GM12878 (cell line): ENCODE results near the gene PATJ. TPM values are rescaled to one million over a fixed set of nuclear protein-coding genes. Genes with fewer than 3 reads are reported as not detected.
"Not testable (repeated sequence)": the region's sequence is repeated elsewhere in the genome, so short reads cannot be mapped to it uniquely, and the experiment has no call there.

Source experiments
- ATAC-seq: fragments of 200-7000 bp; cut with Tn5 transposase; 3 replicates; pipeline ENCODE4 v1.9.1; 2020; ENCODE audit warnings: mild to moderate bottlenecking, moderate library complexity
- BruUV-seq: library from RNA; stranded (reverse); fragments of 400-500 nt; replicated peaks from 2 replicates; lab custom pipeline; 2021; lab: Mats Ljungman, UMichigan
- CTCF ChIA-PET: fragments of 300-600 bp; sonication (Branson Sonifier 250); formaldehyde crosslinking; extraction: SDS; loops from one replicate; lab custom pipeline; 2021; ENCODE audit warnings: inconsistent platforms; lab: Yijun Ruan, JAX
- POLR2A ChIA-PET: fragments of 350-600 bp; formaldehyde crosslinking; extraction: SDS; loops from one replicate; lab custom pipeline; 2021; ENCODE audit warnings: inconsistent platforms; lab: Charles Lee
- RAD21 ChIA-PET: fragments of 300-600 bp; sonication (Branson Sonifier 250); formaldehyde crosslinking; loops from one replicate; lab custom pipeline; 2023; ENCODE audit warnings: antibody characterized with exemption; ENCODE audit not compliant: unreplicated experiment; lab: Charles Lee
- SMC1A ChIA-PET: fragments of 300-600 bp; sonication (Branson Sonifier 250); formaldehyde crosslinking; loops from one replicate; lab custom pipeline; 2023; ENCODE audit not compliant: unreplicated experiment, uncharacterized antibody; lab: Charles Lee
- DNase-seq: peaks from one replicate; pipeline ENCODE4 v3.0.0-alpha.2; 2011; ENCODE audit warnings: low read depth, low spot score
- FAIRE-seq: peaks from 3 replicates; lab custom pipeline; 2011; peaks lifted over from hg19 to GRCh38; lab: Jason Lieb, UNC
- H2AFZ ChIP-seq: 2 replicates; pipeline ENCODE4 v1.6.0; 2011; ENCODE audit warnings: low read depth, low read length, control low read depth; ENCODE audit not compliant: control insufficient read depth
- H3K27ac ChIP-seq: 2 replicates; pipeline ENCODE4 v1.5.1; 2011; ENCODE audit warnings: control low read depth; ENCODE audit not compliant: control insufficient read depth, insufficient read depth
- H3K27me3 ChIP-seq, 2 experiments: replicated peaks in 1 of 2; 2 replicates each; pipeline versions ENCODE4 v1.6.0 to v1.6.1; 2011; ENCODE audit warnings: low read length in 1 of 2; ENCODE audit not compliant: control insufficient read depth in 2 of 2, insufficient read depth in 2 of 2
- H3K36me3 ChIP-seq, 2 experiments: 2 replicates each; pipeline ENCODE4 v1.5.1; 2011; ENCODE audit warnings: low read length in 1 of 2; ENCODE audit not compliant: control insufficient read depth in 2 of 2, insufficient read depth in 2 of 2
- H3K4me1 ChIP-seq: 2 replicates; pipeline ENCODE4 v1.6.1; 2011; ENCODE audit warnings: mild to moderate bottlenecking, low read length, moderate library complexity, mixed read lengths; ENCODE audit not compliant: control insufficient read depth, insufficient read depth
- H3K4me2 ChIP-seq: 2 replicates; pipeline ENCODE4 v1.6.0; 2011; ENCODE audit warnings: control low read depth; ENCODE audit not compliant: control insufficient read depth, insufficient read depth
- H3K4me3 ChIP-seq: fragments of 200-600 bp; sonication (generic); 2 replicates; pipeline ENCODE4 v1.5.1; 2016
- H3K79me2 ChIP-seq: 2 replicates; pipeline ENCODE4 v1.6.0; 2011; ENCODE audit warnings: low read length; ENCODE audit not compliant: control insufficient read depth, insufficient read depth
- H3K9ac ChIP-seq: 2 replicates; pipeline ENCODE4 v1.8.0; 2011; ENCODE audit warnings: low read length, control low read depth, mixed read lengths; ENCODE audit not compliant: control insufficient read depth, insufficient read depth
- H3K9me3 ChIP-seq: replicated peaks from 3 replicates; pipeline ENCODE4 v1.5.1; 2011; ENCODE audit warnings: mild to moderate bottlenecking, low read length; ENCODE audit not compliant: control insufficient read depth, insufficient read depth
- H4K20me1 ChIP-seq: 2 replicates; pipeline ENCODE4 v1.6.0; 2011; ENCODE audit not compliant: control insufficient read depth, insufficient read depth
- ATF7 ChIP-seq: fragments of 450-650 bp; IDR thresholded peaks from 2 replicates; pipeline ENCODE4 v1.6.1; 2016; ENCODE audit warnings: low read depth, mild to moderate bottlenecking
- CBX5 ChIP-seq: sonication (generic); IDR thresholded peaks from 2 replicates; pipeline ENCODE4 v1.6.1; 2016; ENCODE audit warnings: low read depth, moderate library complexity, mild to moderate bottlenecking, inconsistent platforms
- EP300 ChIP-seq, 2 experiments: fragments of 150-350 bp in 1 of 2; IDR thresholded peaks; 2 replicates each; pipeline ENCODE4 v1.6.1; 2011 to 2012; ENCODE audit warnings: low read depth in 2 of 2, low read length in 2 of 2, borderline replicate concordance in 1 of 2, improper control_type of control experiment in 1 of 2, inconsistent platforms in 1 of 2; ENCODE audit not compliant: control insufficient read depth in 1 of 2
- ESRRA ChIP-seq: IDR thresholded peaks from 2 replicates; pipeline ENCODE4 v1.6.1; 2012; ENCODE audit warnings: mild to moderate bottlenecking, low read length, improper control_type of control experiment
- HSF1 ChIP-seq: fragments of 150-350 bp; IDR thresholded peaks from 2 replicates; pipeline ENCODE4 v1.6.1; 2014; ENCODE audit warnings: mild to moderate bottlenecking, low read depth, low read length
- MXI1 ChIP-seq: fragments of 150-350 bp; IDR thresholded peaks from 2 replicates; pipeline ENCODE4 v1.6.1; 2011; ENCODE audit warnings: low read depth, mild to moderate bottlenecking, inconsistent platforms, low read length, improper control_type of control experiment
- NRF1 ChIP-seq: conservative IDR thresholded peaks from 2 replicates; pipeline ENCODE4 v1.6.1; 2011; ENCODE audit warnings: mild to moderate bottlenecking, low read depth, low read length, improper control_type of control experiment
- PAX5 ChIP-seq: IDR thresholded peaks from 2 replicates; pipeline ENCODE4 v1.6.1; 2011; ENCODE audit warnings: low read depth, low read length, borderline replicate concordance
- SMAD5 ChIP-seq: IDR thresholded peaks from 2 replicates; pipeline ENCODE4 v1.6.1; 2016; ENCODE audit warnings: antibody characterized with exemption, low read depth
- SMARCA5 ChIP-seq: fragments of 450-650 bp; IDR thresholded peaks from 2 replicates; pipeline ENCODE4 v1.6.1; 2017; ENCODE audit warnings: mild to moderate bottlenecking
- SREBF2 ChIP-seq: IDR thresholded peaks from 2 replicates; pipeline ENCODE4 v1.6.1; 2012; ENCODE audit warnings: mild to moderate bottlenecking, low read length
- TCF7 ChIP-seq: IDR thresholded peaks from 2 replicates; pipeline ENCODE4 v1.6.1; 2014; ENCODE audit warnings: antibody characterized with exemption, borderline replicate concordance
- ZNF217 ChIP-seq: fragments of 450-650 bp; IDR thresholded peaks from 2 replicates; pipeline ENCODE4 v1.6.1; 2017; ENCODE audit warnings: antibody characterized with exemption, mild to moderate bottlenecking
- ZNF622 ChIP-seq: fragments of 450-650 bp; IDR thresholded peaks from 2 replicates; pipeline ENCODE4 v1.6.1; 2017; ENCODE audit warnings: mild to moderate bottlenecking, inconsistent platforms
- WGBS: methylation state at CpG from one replicate; pipeline ENCODE4 v1.1.6; 2016; ENCODE audit warnings: low lambda C conversion rate; ENCODE audit not compliant: insufficient replicate concordance, insufficient coverage; ENCODE audit errors: missing lambda C conversion rate; 5-methylcytosine and 5-hydroxymethylcytosine counted together
- in situ Hi-C: fragments of 300-500 bp; cut with MboI; formaldehyde crosslinking; loops from 9 replicates; pipeline ENCODE4 v1.14.3; 2018; ENCODE audit warnings: mixed read lengths
- intact Hi-C: fragments of 100-400 bp; cut with micrococcal nuclease; formaldehyde crosslinking; loops from one replicate; pipeline ENCODE4 v1.14.2; 2022; ENCODE audit not compliant: unreplicated experiment
- polyA plus RNA-seq, 11 experiments: library from polyadenylated mRNA; depleted of rRNA in 4 of 11; unstranded in 6 of 11; stranded (reverse) in 5 of 11; fragments of >200 nt; fragmentation: Nextera tagmentation in 4 of 11; fragmentation: Illumina TruSeq in 1 of 11; extraction: Ambion mirVana in 4 of 11; extraction: Trizol in 1 of 11; gene quantifications; 1 replicate in 1 of 11; 2 replicates in 10 of 11; pipeline versions ENCODE4 v1.2.1 to v1.2.3, GENCODE V29; 2011 to 2016; ENCODE audit warnings: inconsistent platforms in 2 of 11, missing spikeins in 2 of 11, low read depth in 1 of 11
- total RNA-seq, 4 experiments: library from RNA; depleted of rRNA in 3 of 4; stranded (reverse); fragments of >200 nt in 3 of 4; fragmentation: Illumina TruSeq in 1 of 4; extraction: Trizol in 1 of 4; gene quantifications; 2 replicates each; pipeline versions ENCODE4 v1.2.1 to v1.2.3, GENCODE V29; 2013 to 2021
- TF ChIP-seq, protein P1 (sequence below): IDR thresholded peaks from 2 replicates; pipeline ENCODE4 v1.6.1; 2011; ENCODE audit warnings: low read depth, low read length, improper control_type of control experiment, borderline replicate concordance

Gene PATJ
- total and polyA plus RNA-seq, 10 of the 15 experiments (the other 5 are each of a cell fraction or from before 2014, with no cell fraction given) = 2.8 to 13.9 (median 6.9) TPM

DNA sequence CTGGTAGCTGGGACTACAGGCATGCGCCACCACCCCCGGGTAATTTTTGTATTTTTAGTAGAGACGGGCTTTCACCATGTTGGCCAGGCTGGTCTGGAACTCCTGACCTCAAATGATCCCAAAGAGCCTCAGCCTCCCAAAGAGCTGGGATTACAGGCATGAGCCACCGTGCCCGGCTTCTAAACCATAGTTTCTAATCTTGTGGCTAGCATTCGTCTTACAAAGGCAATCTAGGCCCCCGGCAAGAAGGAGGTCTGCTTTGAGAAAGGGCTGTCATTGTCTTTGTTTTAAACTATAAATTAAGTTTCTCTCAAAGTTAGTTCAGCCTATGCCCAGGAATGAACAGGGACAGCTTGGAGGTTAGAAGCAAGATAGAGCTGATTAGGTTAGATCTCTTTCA is 442.1 kb downstream of the PATJ start (continued):
- TF ChIP-seq SMARCA5 = no peak

DNA sequence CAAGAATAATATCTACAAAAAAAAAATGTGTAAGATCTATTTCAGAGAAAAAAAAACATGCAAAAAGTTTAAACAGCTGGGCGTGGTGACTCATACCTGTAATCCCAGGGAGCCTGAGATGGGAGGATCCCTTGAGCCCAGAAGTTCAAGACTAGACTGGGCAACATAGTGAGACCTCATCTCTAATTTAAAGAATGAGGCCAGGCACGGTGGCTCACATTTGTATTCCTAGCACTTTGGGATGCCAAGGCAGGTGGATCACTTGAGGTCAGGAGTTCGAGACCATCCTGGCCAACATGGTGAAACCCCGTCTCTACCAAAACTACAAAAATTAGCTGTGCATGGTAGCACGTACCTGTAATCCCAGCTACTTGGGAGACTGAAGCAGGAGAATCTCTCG is 443.0 kb downstream of the PATJ start:
- H3K9me3 ChIP-seq, H3K4me3 ChIP-seq, ATAC-seq, H4K20me1 ChIP-seq, intact Hi-C loops, H3K36me3 ChIP-seq, H2AFZ ChIP-seq, BruUV-seq, H3K27ac ChIP-seq, H3K27me3 ChIP-seq, H3K79me2 ChIP-seq, H3K4me1 ChIP-seq, POLR2A ChIA-PET, H3K4me2 ChIP-seq, DNase-seq, in situ Hi-C loops, FAIRE-seq, H3K9ac ChIP-seq: not testable (repeated sequence)
- SMC1A ChIA-PET = interaction anchor here (0.6 kb wide), 2 partner anchors 67 to 224 kb away, joined by 3 to 4 read pairs; no protein-coding TSS in a partner anchor
- RAD21 ChIA-PET = interaction anchor here (1.0 kb wide), 1 partner anchor 11 kb away, joined by 3 read pairs; no protein-coding TSS in a partner anchor
- 22% methylated on average over 6 of the region's 6 CpGs for WGBS
- CTCF ChIA-PET = interaction anchor here (0.6 to 4.4 kb wide), 4 partner anchors 10 to 561 kb away, joined by 3 to 21 read pairs (median 4); no protein-coding TSS in a partner anchor

DNA sequence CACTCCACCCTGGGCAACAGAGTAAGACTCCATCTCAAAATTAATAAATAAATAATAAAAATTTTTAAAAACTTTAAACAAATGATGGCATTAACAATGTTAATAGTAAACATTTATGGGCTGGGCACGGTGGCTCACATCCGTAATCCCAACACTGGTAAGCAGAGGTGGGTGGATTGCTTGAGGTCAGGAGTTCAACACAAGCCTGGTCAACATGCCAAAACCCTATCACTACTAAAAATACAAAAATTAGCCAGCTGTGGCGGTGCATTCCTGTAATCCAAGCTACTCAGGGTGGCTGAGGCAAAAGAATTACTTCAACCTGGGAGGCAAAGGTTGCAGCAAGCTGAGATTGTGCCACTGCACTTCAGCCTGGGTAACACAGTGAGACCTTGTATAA is 443.4 kb downstream of the PATJ start:
- ChIA-PET POLR2A (no interaction called here), RAD21 (interaction anchor here (1.0 kb wide), 1 partner anchor 11 kb away, joined by 3 read pairs; no protein-coding TSS in a partner anchor), CTCF (interaction anchor here (1.5 to 4.4 kb wide), 2 partner anchors 10 to 41 kb away, joined by 4 to 21 read pairs; no protein-coding TSS in a partner anchor), SMC1A (no interaction called here)
- Histone ChIP-seq H3K79me2 (no peaks in the 10 kb centered on the region), H3K27me3 (no peaks in the 10 kb centered on the region; a peak in 1 of 4 replicates), H4K20me1 (no peaks in the 10 kb centered on the region), H3K4me3 (no peak overlapping the region), H2AFZ (no peak overlapping the region), H3K9ac (no peak overlapping the region), H3K27ac (no peak overlapping the region), H3K9me3 (no peaks in the 10 kb centered on the region), H3K4me1 (no peaks in the 10 kb centered on the region), H3K4me2 (no peak overlapping the region), H3K36me3 (no peaks in the 10 kb centered on the region)
- ATAC-seq (no peak), FAIRE-seq (no peak), DNase-seq (no peak)
- in situ Hi-C loops (no loop called here), intact Hi-C loops (no loop called here)
- WGBS = 23% methylated on average over 3 of the region's 3 CpGs
- BruUV-seq = no TSS peak
- TF ChIP-seq CBX5 (no peak), TCF7 (no peak), HSF1 (no peak), ATF7 (no peak), PAX5 (no peak), ZNF622 (no peak), SREBF2 (no peak), MXI1 (no peak), EP300 (IDR thresholded peaks at IDR 0.05; ENCODE audit: borderline replicate concordance in 1 of 2, control insufficient read depth in 1 of 2, low read depth in 2 of 2, low read length in 2 of 2) (no peak), SMAD5 (no peak), ZNF217 (no peak), ESRRA (no peak), NRF1 (no peak)
- TF ChIP-seq, protein P1, sequence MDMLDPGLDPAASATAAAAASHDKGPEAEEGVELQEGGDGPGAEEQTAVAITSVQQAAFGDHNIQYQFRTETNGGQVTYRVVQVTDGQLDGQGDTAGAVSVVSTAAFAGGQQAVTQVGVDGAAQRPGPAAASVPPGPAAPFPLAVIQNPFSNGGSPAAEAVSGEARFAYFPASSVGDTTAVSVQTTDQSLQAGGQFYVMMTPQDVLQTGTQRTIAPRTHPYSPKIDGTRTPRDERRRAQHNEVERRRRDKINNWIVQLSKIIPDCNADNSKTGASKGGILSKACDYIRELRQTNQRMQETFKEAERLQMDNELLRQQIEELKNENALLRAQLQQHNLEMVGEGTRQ = no peak
